ENCODE results near the gene ZNF585A. TPM values are rescaled to one million over a fixed set of nuclear protein-coding genes. Genes with fewer than 3 reads are reported as not detected.
A peak's percentile ranks its signal among the peaks of the same experiment; 100 is the strongest.

ZNF585A gene
- polyA plus RNA-seq, 1 donor (not counting 4 experiments of a cell fraction or from before 2014, with no cell fraction given): 13.2 TPM

DNA sequence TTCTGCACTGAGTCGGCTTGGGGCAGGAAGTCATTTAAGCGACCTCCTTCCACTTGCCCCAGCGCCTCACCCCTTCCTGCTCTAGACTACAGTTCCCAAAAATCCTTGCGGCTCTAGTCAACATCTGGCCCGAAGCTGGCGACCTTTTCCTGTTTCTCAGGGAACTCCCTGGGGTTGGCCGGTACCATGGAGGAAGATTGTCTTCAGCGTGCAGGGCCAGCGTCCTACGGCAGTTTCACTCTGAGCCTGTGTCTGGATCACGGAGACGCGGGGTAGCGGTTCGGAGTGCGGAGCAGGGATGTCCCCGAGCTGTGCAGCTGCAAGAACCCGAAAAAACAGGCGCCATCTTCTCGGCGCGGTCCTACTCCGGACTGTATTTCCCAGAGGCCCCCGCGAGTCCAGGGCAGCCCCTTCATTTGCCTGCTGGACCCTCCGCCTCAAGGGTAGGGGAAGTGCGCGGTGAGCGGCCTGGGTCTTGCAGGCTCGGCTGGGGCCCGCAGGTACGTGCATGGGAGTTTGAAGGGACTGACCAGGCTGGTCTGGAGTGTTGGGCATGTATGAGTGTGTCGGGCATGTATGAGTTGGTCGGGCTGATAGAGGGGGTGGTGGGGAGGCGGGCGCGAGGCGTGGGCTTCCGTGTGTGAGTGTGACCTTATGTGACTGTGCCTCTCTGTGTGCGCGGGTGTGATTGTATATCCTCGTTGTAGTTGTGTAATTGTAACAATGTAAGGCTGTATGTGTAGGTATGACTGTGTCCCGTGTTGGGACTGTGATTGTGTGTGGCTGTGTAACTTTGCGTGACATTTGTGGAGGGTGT is 45.5 kb upstream of the ZNF585A start, which contains the start of gene ZNF383:
Gene ZNF383 (plus strand): TSS at position 440 of the 817 bp plus-strand sequence. CDS start 12,240 bp downstream, outside the sequence.
- H3K27me3 ChIP-seq (ENCODE audit: control insufficient read depth, extremely low read depth, insufficient read depth, low read length): no peaks in the 10 kb centered on the region
- peak within 1 kb of the TSS; percentile 47 to 88 (median 74) for H3K4me3 ChIP-seq (ENCODE audit: control insufficient read depth in 2 of 3, extremely low read depth in 1 of 3, insufficient read depth in 2 of 3, low read depth in 1 of 3, low read length in 3 of 3)
- dilution Hi-C loops (cut with MboI; ENCODE audit: extremely low pct_ligation_motif_present, low sequenced_read_pairs): no loop called here
- H3K9me3 ChIP-seq (ENCODE audit: control insufficient read depth, low read depth, low read length): no peaks in the 10 kb centered on the region
- peak within 1 kb of the TSS; percentile 99 for H2AFZ ChIP-seq (ENCODE audit: control insufficient read depth, low read length)
- TF ChIP-seq CTCF (optimal IDR thresholded peaks at IDR 0.05 in 1 of 3, IDR thresholded peaks at IDR 0.05 in 1 of 3, conservative IDR thresholded peaks at IDR 0.05 in 1 of 3; ENCODE audit: extremely low read depth in 1 of 3, insufficient read depth in 2 of 3, low read length in 3 of 3) (no peak), EZH2 (IDR thresholded peaks at IDR 0.05; ENCODE audit: low read length) (no peak)
- H3K4me1 ChIP-seq (ENCODE audit: control insufficient read depth, extremely low read depth, insufficient read depth, low read length): peaks cover 15% of the 10 kb centered on the region
- no peaks in the 10 kb centered on the region for H3K9me1 ChIP-seq (ENCODE audit: control insufficient read depth, extremely low read depth, insufficient read depth, low read length)
- peak within 1 kb of the TSS; percentile 83 for H3K4me2 ChIP-seq (ENCODE audit: control insufficient read depth, extremely low read depth, insufficient read depth, low read depth, low read length)
- DNase-seq (ENCODE audit: low read depth, low spot score): peak; percentile 66
- peaks cover 0 to 2% of the 10 kb centered on the region in 2 experiments for H3K36me3 ChIP-seq (ENCODE audit: control insufficient read depth in 2 of 2, extremely low read depth in 1 of 2, insufficient read depth in 2 of 2, low read length in 2 of 2)
- H3K27ac ChIP-seq (ENCODE audit: control insufficient read depth, insufficient read depth, low read length): peak within 1 kb of the TSS; percentile 90
- peak within 1 kb of the TSS; percentile 87 for H3K9ac ChIP-seq (ENCODE audit: control insufficient read depth, extremely low read depth, insufficient read depth, low read length)
- H4K20me1 ChIP-seq (ENCODE audit: control insufficient read depth, extremely low read depth, insufficient read depth, low read length): no peaks in the 10 kb centered on the region
- H3K79me2 ChIP-seq (ENCODE audit: control insufficient read depth, insufficient read depth, low read length): peaks cover 13% of the 10 kb centered on the region
- no peak for FAIRE-seq

DNA sequence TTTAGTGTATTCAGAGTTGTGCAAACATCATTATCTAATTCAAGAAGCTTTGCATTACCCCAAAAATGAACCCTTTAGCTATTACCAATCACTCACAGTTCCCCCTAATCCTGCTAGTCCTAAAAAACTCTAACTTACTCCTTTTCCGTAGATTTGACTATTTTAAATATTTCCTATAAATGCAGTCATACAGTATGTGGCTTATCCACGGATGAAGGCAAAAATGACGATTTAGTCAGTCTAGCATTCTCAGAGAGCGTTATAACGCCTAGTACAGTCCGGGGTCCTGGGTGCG is 44.9 kb upstream of the ZNF585A start:
- no peak for FAIRE-seq

More for the DNA sequence above, 44.9 kb upstream of the ZNF585A start:
- Histone ChIP-seq H3K27me3 (ENCODE audit: control insufficient read depth, extremely low read depth, insufficient read depth, low read length) (no peaks in the 10 kb centered on the region), H3K4me3 (ENCODE audit: control insufficient read depth in 2 of 3, extremely low read depth in 1 of 3, insufficient read depth in 2 of 3, low read depth in 1 of 3, low read length in 3 of 3) (peak overlapping the region; percentile 47 to 88 (median 74)), H3K9ac (ENCODE audit: control insufficient read depth, extremely low read depth, insufficient read depth, low read length) (peak overlapping the region; percentile 87), H3K36me3 (ENCODE audit: control insufficient read depth in 2 of 2, extremely low read depth in 1 of 2, insufficient read depth in 2 of 2, low read length in 2 of 2) (peaks cover 0 to 2% of the 10 kb centered on the region in 2 experiments), H3K27ac (ENCODE audit: control insufficient read depth, insufficient read depth, low read length) (peak overlapping the region; percentile 90), H3K9me1 (ENCODE audit: control insufficient read depth, extremely low read depth, insufficient read depth, low read length) (no peaks in the 10 kb centered on the region), H3K4me1 (ENCODE audit: control insufficient read depth, extremely low read depth, insufficient read depth, low read length) (peaks cover 15% of the 10 kb centered on the region), H3K79me2 (ENCODE audit: control insufficient read depth, insufficient read depth, low read length) (peaks cover 13% of the 10 kb centered on the region), H3K9me3 (ENCODE audit: control insufficient read depth, low read depth, low read length) (no peaks in the 10 kb centered on the region), H2AFZ (ENCODE audit: control insufficient read depth, low read length) (peak overlapping the region; percentile 99), H4K20me1 (ENCODE audit: control insufficient read depth, extremely low read depth, insufficient read depth, low read length) (no peaks in the 10 kb centered on the region), H3K4me2 (ENCODE audit: control insufficient read depth, extremely low read depth, insufficient read depth, low read depth, low read length) (peak overlapping the region; percentile 83)
- DNase-seq (ENCODE audit: low read depth, low spot score): no peak
- dilution Hi-C loops (cut with MboI; ENCODE audit: extremely low pct_ligation_motif_present, low sequenced_read_pairs): no loop called here
- TF ChIP-seq CTCF (optimal IDR thresholded peaks at IDR 0.05 in 1 of 3, IDR thresholded peaks at IDR 0.05 in 1 of 3, conservative IDR thresholded peaks at IDR 0.05 in 1 of 3; ENCODE audit: extremely low read depth in 1 of 3, insufficient read depth in 2 of 3, low read length in 3 of 3) (no peak), EZH2 (IDR thresholded peaks at IDR 0.05; ENCODE audit: low read length) (no peak)
